ENCODE measurements around the gene IL15RA.
"Not testable (repeated sequence)": the region's sequence is repeated elsewhere in the genome, so short reads cannot be mapped to it uniquely, and the experiment has no call there.

Gene IL15RA

DNA sequence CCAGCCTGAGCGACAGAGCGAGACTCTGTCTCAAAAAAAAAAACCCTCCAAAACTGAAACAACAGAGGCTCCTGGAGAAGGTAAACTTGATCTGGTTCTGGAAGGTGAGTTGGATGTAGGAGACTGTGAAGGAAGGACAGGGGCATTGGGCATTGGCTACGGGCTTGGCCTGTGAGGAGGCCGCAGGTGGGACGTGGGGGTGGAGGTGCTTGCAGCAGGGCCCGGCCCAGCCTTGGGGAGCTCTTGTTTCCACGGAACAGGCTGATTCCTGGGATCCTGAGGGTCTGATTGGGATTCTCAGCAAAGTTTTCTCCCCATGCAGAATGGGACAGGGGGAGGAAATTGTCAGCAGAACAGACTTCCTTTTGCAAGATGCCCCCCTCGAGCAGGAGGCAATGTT, 30.6 kb downstream of the IL15RA start:
- WGBS (ENCODE audit: insufficient coverage) = 69% methylated on average over 6 of the region's 8 CpGs
- Histone ChIP-seq H3K4me3 (ENCODE audit: control insufficient read depth in 1 of 7, extremely low read depth in 1 of 7, insufficient read depth in 4 of 7, low read depth in 2 of 7, low read length in 6 of 7) (no peak overlapping the region), H3K9me3 (ENCODE audit: control extremely low read depth in 1 of 5, control insufficient read depth in 4 of 5, insufficient read depth in 2 of 5, low read depth in 1 of 5, low read length in 4 of 5) (no peaks in the 10 kb centered on the region), H3K36me3 (ENCODE audit: control insufficient read depth in 4 of 4, insufficient read depth in 4 of 4, low read length in 3 of 4) (peaks cover 0 to 3% (median under 1%) of the 10 kb centered on the region in 4 experiments), H3K4me1 (ENCODE audit: control extremely low read depth in 1 of 4, control insufficient read depth in 4 of 4, insufficient read depth in 4 of 4, low read length in 3 of 4) (peaks cover 0 to 32% (median 30%) of the 10 kb centered on the region in 4 experiments), H3K27ac (ENCODE audit: insufficient read depth in 1 of 2, low read depth in 1 of 2, low read length in 2 of 2, poor library complexity in 1 of 2, severe bottlenecking in 2 of 2) (no peak overlapping the region), H3K27me3 (replicated peaks in 2 of 5; ENCODE audit: control insufficient read depth in 4 of 5, insufficient read depth in 5 of 5, low read length in 4 of 5) (no peaks in the 10 kb centered on the region)
- POLR2A ChIA-PET = no interaction called here
- CTCF ChIA-PET = interaction anchor here (0.6 kb wide), 1 partner anchor 213 kb away, joined by 3 read pairs; no protein-coding TSS in a partner anchor
- no peak for DNase-seq

DNA sequence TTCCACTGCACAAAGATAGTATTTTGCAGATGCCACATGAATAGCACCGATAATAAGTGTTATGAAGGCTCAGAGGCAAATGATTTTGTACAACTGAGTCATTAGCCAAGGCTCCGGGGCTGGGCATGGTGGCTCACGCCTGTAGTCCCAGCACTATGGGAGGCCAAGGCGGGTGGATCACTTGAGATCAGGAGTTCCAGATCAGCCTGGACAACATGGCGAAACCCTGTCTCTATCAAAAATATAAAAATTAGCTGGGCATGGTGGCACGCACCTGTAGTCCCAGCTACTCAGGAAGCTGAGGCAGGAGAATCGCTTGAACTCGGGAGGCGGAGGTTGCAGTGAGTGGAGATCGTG, 30.9 kb downstream of the IL15RA start:
- DNase-seq; H3K9me3 ChIP-seq (ENCODE audit: control extremely low read depth in 1 of 5, control insufficient read depth in 4 of 5, insufficient read depth in 2 of 5, low read depth in 1 of 5, low read length in 4 of 5); H3K4me3 ChIP-seq (ENCODE audit: control insufficient read depth in 1 of 7, extremely low read depth in 1 of 7, insufficient read depth in 4 of 7, low read depth in 2 of 7, low read length in 6 of 7); POLR2A ChIA-PET; H3K36me3 ChIP-seq (ENCODE audit: control insufficient read depth in 4 of 4, insufficient read depth in 4 of 4, low read length in 3 of 4); H3K27me3 ChIP-seq (replicated peaks in 2 of 5; ENCODE audit: control insufficient read depth in 4 of 5, insufficient read depth in 5 of 5, low read length in 4 of 5); CTCF ChIA-PET; H3K27ac ChIP-seq (ENCODE audit: insufficient read depth in 1 of 2, low read depth in 1 of 2, low read length in 2 of 2, poor library complexity in 1 of 2, severe bottlenecking in 2 of 2): not testable (repeated sequence)
- H3K4me1 ChIP-seq (ENCODE audit: control extremely low read depth in 1 of 4, control insufficient read depth in 4 of 4, insufficient read depth in 4 of 4, low read length in 3 of 4) = peaks cover 0 to 32% (median 30%) of the 10 kb centered on the region in 4 experiments
- WGBS (ENCODE audit: insufficient coverage) = 100% methylated on average over 10 of the region's 10 CpGs

DNA sequence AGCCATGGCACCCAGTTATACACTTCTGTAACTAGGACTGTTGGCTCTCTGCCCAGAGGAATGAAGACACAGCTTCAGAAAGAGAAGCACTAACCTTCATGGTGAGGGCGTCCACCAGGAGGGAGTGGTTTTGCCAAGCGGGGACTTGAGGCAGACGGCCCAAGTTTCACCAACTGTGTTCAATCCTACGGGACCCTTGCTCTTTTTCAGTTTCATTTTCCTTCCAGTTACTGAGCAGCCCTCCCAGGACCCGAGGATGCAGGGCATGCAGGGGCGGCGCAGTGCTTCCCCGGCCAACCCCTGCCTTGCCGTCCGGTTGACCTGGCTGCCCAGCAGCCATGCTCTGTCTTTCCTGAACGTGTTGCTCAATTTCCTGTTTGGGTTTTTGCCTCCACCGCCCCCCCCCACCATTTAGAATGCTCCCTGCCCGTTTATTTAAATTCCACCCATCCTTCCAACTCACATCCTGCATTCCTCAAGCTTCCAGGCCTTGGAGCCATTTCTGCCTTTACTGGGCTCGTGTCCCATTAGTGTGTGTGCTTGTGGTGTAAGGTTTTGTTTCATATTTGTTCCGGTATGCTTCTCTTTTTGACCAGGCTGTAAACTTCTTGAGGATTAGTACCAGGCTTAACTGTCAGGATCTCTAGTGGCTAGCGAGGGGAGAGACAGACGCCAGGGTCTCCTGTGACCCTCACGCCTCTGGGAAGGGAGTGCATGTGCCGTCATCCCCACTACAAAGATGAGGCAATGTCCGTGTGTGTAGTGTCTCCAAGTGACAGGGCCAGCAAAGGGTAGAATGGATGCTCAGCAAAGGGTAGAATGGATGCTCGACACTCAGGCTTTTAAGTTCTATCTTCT, 31.6 kb downstream of the IL15RA start:
- peak; percentile 23 to 67 (median 67) for DNase-seq
- POLR2A ChIA-PET = no interaction called here
- WGBS (ENCODE audit: insufficient coverage) = 38% methylated on average over 18 of the region's 21 CpGs

GRCh38 chr10:5945190-5945509, 32.2 kb downstream of the IL15RA start:
- 91% methylated on average over 8 of the region's 9 CpGs for WGBS (ENCODE audit: insufficient coverage)
- no peak for DNase-seq
- ChIA-PET CTCF (no interaction called here), POLR2A (no interaction called here)
- H3K36me3 ChIP-seq (ENCODE audit: control insufficient read depth in 4 of 4, insufficient read depth in 4 of 4, low read length in 3 of 4) = no peaks in the 10 kb centered on the region
- H3K4me1 ChIP-seq (ENCODE audit: control extremely low read depth in 1 of 4, control insufficient read depth in 4 of 4, insufficient read depth in 4 of 4, low read length in 3 of 4) = peaks cover 0 to 32% (median 30%) of the 10 kb centered on the region in 4 experiments
- H3K4me3 ChIP-seq (ENCODE audit: control insufficient read depth in 1 of 7, extremely low read depth in 1 of 7, insufficient read depth in 4 of 7, low read depth in 2 of 7, low read length in 6 of 7) = peak overlapping the region in 3 of 7 experiments; percentile 43 to 73 (median 64)
- H3K27ac ChIP-seq (ENCODE audit: insufficient read depth in 1 of 2, low read depth in 1 of 2, low read length in 2 of 2, poor library complexity in 1 of 2, severe bottlenecking in 2 of 2) = no peak overlapping the region
- H3K27me3 ChIP-seq (replicated peaks in 2 of 5; ENCODE audit: control insufficient read depth in 4 of 5, insufficient read depth in 5 of 5, low read length in 4 of 5) = no peaks in the 10 kb centered on the region
- no peaks in the 10 kb centered on the region for H3K9me3 ChIP-seq (ENCODE audit: control extremely low read depth in 1 of 5, control insufficient read depth in 4 of 5, insufficient read depth in 2 of 5, low read depth in 1 of 5, low read length in 4 of 5)

More for the DNA sequence above, 31.6 kb downstream of the IL15RA start:
- Histone ChIP-seq H3K27me3 (replicated peaks in 2 of 5; ENCODE audit: control insufficient read depth in 4 of 5, insufficient read depth in 5 of 5, low read length in 4 of 5) (no peaks in the 10 kb centered on the region), H3K9me3 (ENCODE audit: control extremely low read depth in 1 of 5, control insufficient read depth in 4 of 5, insufficient read depth in 2 of 5, low read depth in 1 of 5, low read length in 4 of 5) (no peaks in the 10 kb centered on the region), H3K36me3 (ENCODE audit: control insufficient read depth in 4 of 4, insufficient read depth in 4 of 4, low read length in 3 of 4) (no peaks in the 10 kb centered on the region), H3K4me1 (ENCODE audit: control extremely low read depth in 1 of 4, control insufficient read depth in 4 of 4, insufficient read depth in 4 of 4, low read length in 3 of 4) (peaks cover 0 to 32% (median 30%) of the 10 kb centered on the region in 4 experiments), H3K27ac (ENCODE audit: insufficient read depth in 1 of 2, low read depth in 1 of 2, low read length in 2 of 2, poor library complexity in 1 of 2, severe bottlenecking in 2 of 2) (no peak overlapping the region), H3K4me3 (ENCODE audit: control insufficient read depth in 1 of 7, extremely low read depth in 1 of 7, insufficient read depth in 4 of 7, low read depth in 2 of 7, low read length in 6 of 7) (peak overlapping the region in 4 of 7 experiments; percentile 43 to 73 (median 58))
- CTCF ChIA-PET = no interaction called here

DNA sequence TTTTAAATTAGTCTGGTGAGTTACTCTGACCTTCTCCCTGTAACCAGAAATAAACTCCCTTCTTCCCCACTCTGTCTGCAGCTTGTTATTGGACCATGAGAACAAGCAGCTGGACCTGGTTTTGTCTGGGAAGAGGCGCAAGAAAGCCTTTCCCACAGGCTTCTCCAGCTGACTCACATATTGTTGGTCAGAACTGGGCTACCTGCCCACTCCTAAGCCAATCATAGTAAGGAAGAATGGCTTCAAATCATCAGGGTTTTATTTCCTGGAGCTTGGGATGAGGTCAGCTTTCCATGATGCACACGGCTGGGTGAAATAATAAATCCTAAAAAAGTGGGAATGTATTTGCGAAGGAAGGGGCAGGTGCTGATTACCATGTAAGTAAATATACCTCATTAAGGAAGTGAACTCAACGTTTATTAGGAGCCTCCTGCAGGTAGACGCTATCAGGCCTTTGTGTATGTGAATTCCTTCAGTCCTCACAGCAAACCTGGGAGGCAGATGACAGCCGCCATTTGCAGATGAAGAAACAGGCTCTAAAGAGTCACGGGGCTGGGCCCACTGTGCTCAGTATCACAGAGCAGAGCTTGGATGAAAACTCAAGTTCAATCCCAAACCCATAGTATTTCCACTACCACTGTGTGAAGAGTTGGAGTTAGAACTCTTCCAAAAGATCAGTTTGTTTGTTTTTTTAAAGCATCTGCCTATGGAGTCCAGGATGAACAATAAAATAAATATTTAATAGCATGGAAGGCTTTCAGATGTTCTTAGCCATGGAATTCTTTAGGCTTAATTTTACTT, 32.8 kb downstream of the IL15RA start:
- H3K27me3 ChIP-seq (replicated peaks in 2 of 5; ENCODE audit: control insufficient read depth in 4 of 5, insufficient read depth in 5 of 5, low read length in 4 of 5) = no peaks in the 10 kb centered on the region
- ChIA-PET POLR2A (no interaction called here), CTCF (no interaction called here)
- DNase-seq = no peak
- no peak overlapping the region for H3K27ac ChIP-seq (ENCODE audit: insufficient read depth in 1 of 2, low read depth in 1 of 2, low read length in 2 of 2, poor library complexity in 1 of 2, severe bottlenecking in 2 of 2)
- no peaks in the 10 kb centered on the region for H3K9me3 ChIP-seq (ENCODE audit: control extremely low read depth in 1 of 5, control insufficient read depth in 4 of 5, insufficient read depth in 2 of 5, low read depth in 1 of 5, low read length in 4 of 5)
- H3K4me3 ChIP-seq (ENCODE audit: control insufficient read depth in 1 of 7, extremely low read depth in 1 of 7, insufficient read depth in 4 of 7, low read depth in 2 of 7, low read length in 6 of 7) = no peak overlapping the region
- H3K36me3 ChIP-seq (ENCODE audit: control insufficient read depth in 4 of 4, insufficient read depth in 4 of 4, low read length in 3 of 4) = no peaks in the 10 kb centered on the region
- 88% methylated on average over 4 of the region's 7 CpGs for WGBS (ENCODE audit: insufficient coverage)
- H3K4me1 ChIP-seq (ENCODE audit: control extremely low read depth in 1 of 4, control insufficient read depth in 4 of 4, insufficient read depth in 4 of 4, low read length in 3 of 4) = peaks cover 0 to 32% (median 30%) of the 10 kb centered on the region in 4 experiments

- peaks cover 0 to 4% (median 3%) of the 10 kb centered on the region in 4 experiments for H3K36me3 ChIP-seq (ENCODE audit: control insufficient read depth in 4 of 4, insufficient read depth in 4 of 4, low read length in 3 of 4)
- CTCF ChIA-PET = no interaction called here
These were observed 33.8 kb downstream of the IL15RA start for GRCh38 chr10:5943536-5943935.

DNA sequence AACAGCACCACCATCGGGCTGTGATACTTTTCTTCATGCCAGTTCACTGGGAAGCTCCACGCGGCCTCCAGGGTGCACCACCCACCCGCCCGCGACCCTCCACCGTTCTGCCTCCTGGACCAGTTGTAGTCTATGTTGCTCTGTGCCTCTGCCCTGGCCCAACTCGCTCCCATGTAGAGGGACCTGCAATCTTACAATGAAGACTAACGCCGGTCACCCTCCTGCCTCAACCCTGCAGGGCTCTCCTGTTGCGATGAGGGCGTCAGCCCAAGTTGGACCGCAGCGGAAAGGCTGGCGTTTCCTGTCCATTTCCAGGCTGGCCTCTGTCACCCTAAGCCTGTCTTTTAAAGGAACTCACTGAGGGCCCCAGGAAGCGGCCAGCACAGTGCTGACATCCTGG, 34.9 kb downstream of the IL15RA start:
- POLR2A ChIA-PET = no interaction called here
- Histone ChIP-seq H3K9me3 (ENCODE audit: control extremely low read depth in 1 of 5, control insufficient read depth in 4 of 5, insufficient read depth in 2 of 5, low read depth in 1 of 5, low read length in 4 of 5) (no peaks in the 10 kb centered on the region), H3K4me3 (ENCODE audit: control insufficient read depth in 1 of 7, extremely low read depth in 1 of 7, insufficient read depth in 4 of 7, low read depth in 2 of 7, low read length in 6 of 7) (no peak overlapping the region), H3K27me3 (replicated peaks in 2 of 5; ENCODE audit: control insufficient read depth in 4 of 5, insufficient read depth in 5 of 5, low read length in 4 of 5) (no peaks in the 10 kb centered on the region), H3K36me3 (ENCODE audit: control insufficient read depth in 4 of 4, insufficient read depth in 4 of 4, low read length in 3 of 4) (peaks cover 3 to 15% (median 10%) of the 10 kb centered on the region in 4 experiments), H3K27ac (ENCODE audit: insufficient read depth in 1 of 2, low read depth in 1 of 2, low read length in 2 of 2, poor library complexity in 1 of 2, severe bottlenecking in 2 of 2) (no peak overlapping the region), H3K4me1 (ENCODE audit: control extremely low read depth in 1 of 4, control insufficient read depth in 4 of 4, insufficient read depth in 4 of 4, low read length in 3 of 4) (peaks cover 0 to 32% (median 30%) of the 10 kb centered on the region in 4 experiments)
- peak in 2 of 3 donors; percentile 18 to 31 for DNase-seq
- CTCF ChIA-PET = no interaction called here
- WGBS (ENCODE audit: insufficient coverage) = 57% methylated on average over 13 of the region's 16 CpGs

More at GRCh38 chr10:5943536-5943935, 33.8 kb downstream of the IL15RA start:
- Histone ChIP-seq H3K4me3 (ENCODE audit: control insufficient read depth in 1 of 7, extremely low read depth in 1 of 7, insufficient read depth in 4 of 7, low read depth in 2 of 7, low read length in 6 of 7) (no peak overlapping the region), H3K27ac (ENCODE audit: insufficient read depth in 1 of 2, low read depth in 1 of 2, low read length in 2 of 2, poor library complexity in 1 of 2, severe bottlenecking in 2 of 2) (no peak overlapping the region), H3K27me3 (replicated peaks in 2 of 5; ENCODE audit: control insufficient read depth in 4 of 5, insufficient read depth in 5 of 5, low read length in 4 of 5) (no peaks in the 10 kb centered on the region), H3K4me1 (ENCODE audit: control extremely low read depth in 1 of 4, control insufficient read depth in 4 of 4, insufficient read depth in 4 of 4, low read length in 3 of 4) (peaks cover 0 to 32% (median 30%) of the 10 kb centered on the region in 4 experiments), H3K9me3 (ENCODE audit: control extremely low read depth in 1 of 5, control insufficient read depth in 4 of 5, insufficient read depth in 2 of 5, low read depth in 1 of 5, low read length in 4 of 5) (no peaks in the 10 kb centered on the region)
- WGBS (ENCODE audit: insufficient coverage) = 100% methylated on average over 11 of the region's 15 CpGs
- DNase-seq = no peak
- POLR2A ChIA-PET = interaction anchor here (0.6 to 0.7 kb wide), 2 partner anchors 33 to 479 kb away, joined by 3 to 5 read pairs; no protein-coding TSS in a partner anchor
